Measurements from ENCODE around the gene MID1. TPM values are rescaled to one million over a fixed set of nuclear protein-coding genes. Genes with fewer than 3 reads are reported as not detected.

Gene MID1
- total RNA-seq, 2 experiments from 2014 or later: 0.11 to 0.22 TPM

GRCh38 chrX:10556405-10556804, 64.0 kb downstream of the MID1 start:
- ATAC-seq (ENCODE audit: low read depth) (no peak), DNase-seq (no peak)
- Mint-ChIP-seq H3K36me3 (no peaks in the 10 kb centered on the region), H3K4me1 (no peaks in the 10 kb centered on the region), H3K27ac (no peak overlapping the region), H3K9me3 (peaks cover 2% of the 10 kb centered on the region), H3K27me3 (no peaks in the 10 kb centered on the region), H3K4me3 (no peak overlapping the region)
- POLR2A ChIA-PET: no interaction called here

GRCh38 chrX:10555846-10556245, 64.5 kb downstream of the MID1 start:
- no peaks in the 10 kb centered on the region for H3K4me1 Mint-ChIP-seq
- H3K27ac Mint-ChIP-seq: no peak overlapping the region
- H3K36me3 Mint-ChIP-seq: no peaks in the 10 kb centered on the region
- no peaks in the 10 kb centered on the region for H3K27me3 Mint-ChIP-seq
- DNase-seq (no peak), ATAC-seq (ENCODE audit: low read depth) (no peak)
- POLR2A ChIA-PET: no interaction called here
- no peak overlapping the region for H3K4me3 Mint-ChIP-seq
- peaks cover 2% of the 10 kb centered on the region for H3K9me3 Mint-ChIP-seq

- H3K27ac Mint-ChIP-seq: no peak overlapping the region
- POLR2A ChIA-PET: interaction anchor here (0.6 kb wide), 1 partner anchor 299 kb away, joined by 3 read pairs; no protein-coding TSS in a partner anchor
- no peaks in the 10 kb centered on the region for H3K36me3 Mint-ChIP-seq
- no peaks in the 10 kb centered on the region for H3K27me3 Mint-ChIP-seq
- no peak for DNase-seq
- H3K4me3 Mint-ChIP-seq: no peak overlapping the region
- ATAC-seq (ENCODE audit: low read depth): no peak
- H3K4me1 Mint-ChIP-seq: no peaks in the 10 kb centered on the region
- peaks cover 2% of the 10 kb centered on the region for H3K9me3 Mint-ChIP-seq
Observed at GRCh38 chrX:10554612-10555270, 65.6 kb downstream of the MID1 start.

GRCh38 chrX:10549280-10549679, 71.1 kb downstream of the MID1 start:
- ATAC-seq (ENCODE audit: low read depth): no peak
- H3K4me1 Mint-ChIP-seq: no peaks in the 10 kb centered on the region
- no peak overlapping the region for H3K4me3 Mint-ChIP-seq
- POLR2A ChIA-PET: no interaction called here
- H3K27me3 Mint-ChIP-seq: no peaks in the 10 kb centered on the region
- DNase-seq: no peak
- no peaks in the 10 kb centered on the region for H3K9me3 Mint-ChIP-seq
- no peak overlapping the region for H3K27ac Mint-ChIP-seq
- no peaks in the 10 kb centered on the region for H3K36me3 Mint-ChIP-seq

- Mint-ChIP-seq H3K9me3 (no peaks in the 10 kb centered on the region), H3K27me3 (no peaks in the 10 kb centered on the region), H3K4me1 (no peaks in the 10 kb centered on the region), H3K27ac (no peak overlapping the region), H3K4me3 (no peak overlapping the region), H3K36me3 (no peaks in the 10 kb centered on the region)
- no peak for ATAC-seq (ENCODE audit: low read depth)
- DNase-seq: no peak
- POLR2A ChIA-PET: no interaction called here
Observed at GRCh38 chrX:10548688-10549087, 71.7 kb downstream of the MID1 start.

GRCh38 chrX:10545882-10546281, 74.5 kb downstream of the MID1 start:
- no peak overlapping the region for H3K4me3 Mint-ChIP-seq
- POLR2A ChIA-PET: no interaction called here
- no peaks in the 10 kb centered on the region for H3K9me3 Mint-ChIP-seq
- no peaks in the 10 kb centered on the region for H3K36me3 Mint-ChIP-seq
- no peaks in the 10 kb centered on the region for H3K4me1 Mint-ChIP-seq
- DNase-seq: no peak
- ATAC-seq (ENCODE audit: low read depth): no peak
- no peak overlapping the region for H3K27ac Mint-ChIP-seq
- no peaks in the 10 kb centered on the region for H3K27me3 Mint-ChIP-seq

GRCh38 chrX:10542586-10542985, 77.8 kb downstream of the MID1 start:
- no peak for ATAC-seq (ENCODE audit: low read depth)
- H3K27me3 Mint-ChIP-seq: no peaks in the 10 kb centered on the region
- no peaks in the 10 kb centered on the region for H3K36me3 Mint-ChIP-seq

GRCh38 chrX:10538831-10539230, 81.6 kb downstream of the MID1 start:
- H3K36me3 Mint-ChIP-seq: no peaks in the 10 kb centered on the region
- no peaks in the 10 kb centered on the region for H3K4me1 Mint-ChIP-seq
- H3K4me3 Mint-ChIP-seq: no peak overlapping the region
- POLR2A ChIA-PET: no interaction called here
- no peak for ATAC-seq (ENCODE audit: low read depth)
- no peak for DNase-seq
- no peak overlapping the region for H3K27ac Mint-ChIP-seq
- H3K27me3 Mint-ChIP-seq: no peaks in the 10 kb centered on the region
- H3K9me3 Mint-ChIP-seq: no peaks in the 10 kb centered on the region

More at GRCh38 chrX:10542586-10542985, 77.8 kb downstream of the MID1 start:
- H3K27ac Mint-ChIP-seq: no peak overlapping the region
- H3K4me3 Mint-ChIP-seq: no peak overlapping the region
- POLR2A ChIA-PET: no interaction called here
- no peaks in the 10 kb centered on the region for H3K9me3 Mint-ChIP-seq
- no peak for DNase-seq
- H3K4me1 Mint-ChIP-seq: no peaks in the 10 kb centered on the region

GRCh38 chrX:10537308-10537707, 83.1 kb downstream of the MID1 start:
- ATAC-seq (ENCODE audit: low read depth) (no peak), DNase-seq (no peak)
- Mint-ChIP-seq H3K4me1 (no peaks in the 10 kb centered on the region), H3K27ac (no peak overlapping the region), H3K27me3 (no peaks in the 10 kb centered on the region), H3K9me3 (no peaks in the 10 kb centered on the region), H3K4me3 (no peak overlapping the region), H3K36me3 (no peaks in the 10 kb centered on the region)
- POLR2A ChIA-PET: no interaction called here

- no peaks in the 10 kb centered on the region for H3K4me1 Mint-ChIP-seq
- POLR2A ChIA-PET: no interaction called here
Observed at GRCh38 chrX:10536744-10537143, 83.6 kb downstream of the MID1 start.

GRCh38 chrX:10534611-10535010, 85.8 kb downstream of the MID1 start:
- H3K9me3 Mint-ChIP-seq: no peaks in the 10 kb centered on the region
- no peak overlapping the region for H3K27ac Mint-ChIP-seq
- no peaks in the 10 kb centered on the region for H3K27me3 Mint-ChIP-seq
- POLR2A ChIA-PET: no interaction called here
- DNase-seq (no peak), ATAC-seq (ENCODE audit: low read depth) (no peak)
- H3K4me3 Mint-ChIP-seq: no peak overlapping the region
- H3K4me1 Mint-ChIP-seq: no peaks in the 10 kb centered on the region
- no peaks in the 10 kb centered on the region for H3K36me3 Mint-ChIP-seq

More at GRCh38 chrX:10536744-10537143, 83.6 kb downstream of the MID1 start:
- Mint-ChIP-seq H3K9me3 (no peaks in the 10 kb centered on the region), H3K27me3 (no peaks in the 10 kb centered on the region), H3K27ac (no peak overlapping the region), H3K4me3 (no peak overlapping the region), H3K36me3 (no peaks in the 10 kb centered on the region)
- DNase-seq (no peak), ATAC-seq (ENCODE audit: low read depth) (no peak)

- no peak overlapping the region for H3K27ac Mint-ChIP-seq
- H3K9me3 Mint-ChIP-seq: no peaks in the 10 kb centered on the region
- no peak for ATAC-seq (ENCODE audit: low read depth)
- POLR2A ChIA-PET: no interaction called here
- no peaks in the 10 kb centered on the region for H3K27me3 Mint-ChIP-seq
- DNase-seq: no peak
- H3K4me1 Mint-ChIP-seq: no peaks in the 10 kb centered on the region
- H3K4me3 Mint-ChIP-seq: no peak overlapping the region
- H3K36me3 Mint-ChIP-seq: no peaks in the 10 kb centered on the region
Observed at GRCh38 chrX:10533696-10534365, 86.6 kb downstream of the MID1 start.

GRCh38 chrX:10531927-10532326, 88.5 kb downstream of the MID1 start:
- H3K27me3 Mint-ChIP-seq: no peaks in the 10 kb centered on the region
- POLR2A ChIA-PET: no interaction called here
- no peaks in the 10 kb centered on the region for H3K9me3 Mint-ChIP-seq
- DNase-seq: no peak
- no peak overlapping the region for H3K27ac Mint-ChIP-seq
- no peak for ATAC-seq (ENCODE audit: low read depth)
- no peaks in the 10 kb centered on the region for H3K4me1 Mint-ChIP-seq
- no peak overlapping the region for H3K4me3 Mint-ChIP-seq
- H3K36me3 Mint-ChIP-seq: no peaks in the 10 kb centered on the region

GRCh38 chrX:10529344-10529743, 91.0 kb downstream of the MID1 start:
- no peak for DNase-seq
- no peak overlapping the region for H3K4me3 Mint-ChIP-seq
- H3K27me3 Mint-ChIP-seq: no peaks in the 10 kb centered on the region
- H3K36me3 Mint-ChIP-seq: no peaks in the 10 kb centered on the region
- no peaks in the 10 kb centered on the region for H3K9me3 Mint-ChIP-seq
- H3K4me1 Mint-ChIP-seq: no peaks in the 10 kb centered on the region
- POLR2A ChIA-PET: no interaction called here
- H3K27ac Mint-ChIP-seq: no peak overlapping the region
- no peak for ATAC-seq (ENCODE audit: low read depth)
